GM18909 (cell line): Measurements from ENCODE around the gene ATRNL1.

Source experiments
- ATAC-seq: cut with Tn5 transposase; IDR thresholded peaks from one replicate; pipeline ENCODE4 v1.9.1; 2021; ENCODE audit warnings: mild to moderate bottlenecking; ENCODE audit not compliant: unreplicated experiment, poor library complexity

Gene ATRNL1

DNA sequence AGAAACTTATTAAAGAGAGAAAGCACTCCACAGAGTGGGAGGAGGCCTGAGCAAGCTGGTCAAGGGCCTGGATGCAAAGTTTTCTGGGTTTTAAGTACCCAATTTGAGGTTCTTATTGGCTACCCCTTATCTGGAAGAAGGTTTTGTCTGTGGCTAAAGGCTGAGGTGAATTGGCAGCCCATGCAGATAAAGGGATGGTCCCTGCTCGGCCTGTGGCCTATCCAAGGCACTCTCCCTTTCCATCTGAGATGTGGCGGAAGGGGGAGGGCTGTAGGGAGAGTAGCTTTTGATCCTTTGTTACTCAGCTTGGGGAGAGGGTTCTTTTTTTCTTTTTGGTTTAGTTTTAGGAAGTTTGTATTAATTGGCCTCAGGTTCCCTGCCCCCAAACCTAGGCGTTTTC, 465.1 kb downstream of the ATRNL1 start:
- no peak for ATAC-seq

DNA sequence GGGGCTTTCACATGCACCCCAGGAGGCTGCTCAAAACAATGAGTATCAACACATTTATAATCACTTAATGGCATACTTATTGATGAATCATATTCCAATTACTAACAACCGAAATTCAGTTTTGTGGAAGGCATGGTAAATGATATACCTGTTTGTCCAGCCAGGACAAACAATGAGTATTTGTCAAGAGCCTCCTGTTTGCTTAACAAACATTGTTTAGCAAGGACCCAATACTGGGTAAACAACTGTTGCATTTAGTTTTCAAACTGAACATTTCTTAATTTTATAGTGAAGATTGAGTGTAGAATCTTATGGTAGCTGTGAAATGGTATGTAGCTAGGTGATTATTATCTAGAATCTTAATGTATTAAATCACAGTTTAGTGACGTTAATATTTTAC, 473.7 kb downstream of the ATRNL1 start:
- no peak for ATAC-seq

DNA sequence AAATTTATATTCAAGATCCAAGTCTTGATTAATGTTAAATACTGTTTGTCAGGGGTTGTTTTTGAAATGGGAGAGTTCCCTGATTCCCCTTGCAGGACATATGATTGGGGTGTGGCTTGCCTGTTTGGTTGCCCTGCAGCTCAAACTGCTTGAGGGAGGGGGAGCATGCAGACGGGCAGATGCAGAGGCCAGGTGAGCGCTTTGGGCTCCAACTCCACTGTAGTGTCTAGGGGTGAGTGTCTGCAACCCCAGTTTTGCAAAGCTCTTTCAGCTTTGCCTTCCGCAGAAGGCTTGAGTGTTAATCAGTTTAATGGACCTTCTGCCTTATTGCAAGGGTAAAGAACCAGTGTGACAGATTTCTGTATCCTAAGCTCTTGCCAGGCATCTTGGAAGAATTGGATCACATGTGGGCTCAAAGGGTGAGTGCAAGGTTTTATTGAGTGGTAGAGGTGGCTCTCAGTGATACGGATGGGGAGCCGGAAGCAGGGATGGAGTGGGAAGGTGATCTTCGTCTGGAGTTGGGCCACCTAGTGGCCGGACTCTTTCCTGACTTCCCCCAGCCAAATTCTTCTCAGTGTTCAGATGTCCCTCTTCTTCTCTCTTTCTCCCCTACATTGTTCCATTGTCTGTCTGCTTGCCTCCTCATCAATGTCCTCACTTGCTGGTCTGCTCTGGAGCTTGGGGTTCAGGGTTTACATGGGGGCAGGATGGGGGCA, 479.7 kb downstream of the ATRNL1 start:
- no peak for ATAC-seq

DNA sequence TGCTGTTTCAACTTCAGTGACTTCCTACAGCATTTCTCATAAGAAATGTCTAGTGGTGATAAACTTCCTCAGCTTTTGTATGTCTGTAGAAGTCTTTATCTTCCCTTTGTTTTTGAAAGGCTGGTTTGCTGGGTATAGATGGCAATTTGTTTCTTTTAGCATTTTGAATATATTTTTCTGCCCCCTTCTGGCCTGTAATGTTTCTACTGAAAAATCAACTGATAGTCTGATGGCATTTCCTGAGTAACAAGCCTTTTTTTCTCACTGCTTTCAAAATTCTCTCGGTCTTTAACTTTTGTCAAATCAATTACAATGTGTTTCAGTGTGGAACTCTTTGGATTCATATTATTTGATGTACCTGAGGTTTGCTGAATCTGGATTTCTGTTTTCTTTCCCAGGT, 487.1 kb downstream of the ATRNL1 start:
- no peak for ATAC-seq

DNA sequence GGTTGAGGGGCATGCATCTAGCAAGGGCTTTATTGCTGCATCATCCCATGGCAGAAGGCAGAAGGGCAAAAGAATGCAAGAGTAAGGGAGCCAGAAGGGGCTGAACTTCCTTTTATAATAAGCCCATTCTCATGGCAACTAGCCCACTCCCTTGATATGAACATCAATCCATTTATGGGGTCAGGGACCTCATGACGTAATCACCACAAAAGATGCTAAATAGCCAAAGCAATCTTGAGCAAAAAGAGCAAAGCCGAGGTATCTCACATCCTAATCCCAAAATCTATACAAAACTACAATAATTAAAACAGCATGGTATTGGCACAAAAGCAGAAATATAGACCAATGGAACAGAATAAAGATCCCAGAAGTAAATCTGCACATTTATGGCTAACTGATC, 499.9 kb downstream of the ATRNL1 start:
- no peak for ATAC-seq

DNA sequence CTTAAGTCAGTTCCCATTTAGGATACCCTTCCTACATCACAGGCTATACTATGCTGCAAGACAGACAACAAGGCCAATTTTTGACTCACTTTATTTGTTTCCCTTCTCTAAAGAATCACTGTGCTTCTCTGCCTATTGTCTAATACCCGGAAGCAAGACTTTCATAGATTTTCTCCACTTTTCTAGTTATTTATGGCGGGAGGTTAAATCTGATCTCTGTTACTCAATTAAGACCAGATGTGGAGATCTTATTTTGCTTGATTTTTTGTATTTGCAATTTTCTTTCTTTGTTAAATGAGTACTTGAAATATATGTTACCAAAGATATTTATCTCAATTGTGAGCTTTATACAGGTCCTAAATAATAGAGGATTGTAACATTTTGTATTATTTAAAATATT, 511.5 kb downstream of the ATRNL1 start:
- no peak for ATAC-seq

DNA sequence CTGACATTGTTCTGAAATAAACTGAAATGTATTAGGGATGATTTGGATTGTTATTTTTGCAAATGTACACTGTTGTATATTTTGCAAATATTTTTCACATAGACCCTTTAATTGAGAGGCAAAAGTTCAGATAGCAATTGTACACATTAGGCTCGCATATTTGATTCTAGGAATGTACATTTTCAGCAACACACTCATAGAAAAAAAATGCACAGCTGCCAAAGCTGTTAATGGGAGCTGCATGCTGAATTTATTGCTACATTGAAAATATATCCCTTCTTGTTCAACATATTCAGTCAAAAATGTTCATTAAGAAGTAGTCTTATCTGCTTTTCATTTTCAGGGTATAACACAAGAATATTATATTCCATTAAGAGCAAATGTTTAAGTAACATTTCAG, 512.9 kb downstream of the ATRNL1 start:
- no peak for ATAC-seq

DNA sequence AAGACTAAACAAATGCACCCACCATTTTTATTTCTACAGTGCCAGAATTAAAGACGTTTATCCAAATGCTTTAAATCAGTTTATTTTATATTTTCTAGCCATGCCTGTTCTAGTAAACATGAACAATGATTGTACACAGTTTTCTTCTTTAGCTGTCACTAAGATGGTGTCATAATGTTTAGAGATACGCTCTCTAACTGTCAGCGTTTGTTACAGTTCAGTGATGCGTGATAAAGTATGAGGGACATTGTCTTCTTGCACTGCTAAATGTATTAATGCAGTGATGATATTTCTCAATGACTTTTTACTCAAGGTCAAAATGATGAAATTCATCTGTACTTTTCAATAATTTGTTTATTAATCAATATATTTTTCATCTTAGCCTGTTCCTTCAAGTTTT, 513.6 kb downstream of the ATRNL1 start:
- ATAC-seq, result no peak

DNA sequence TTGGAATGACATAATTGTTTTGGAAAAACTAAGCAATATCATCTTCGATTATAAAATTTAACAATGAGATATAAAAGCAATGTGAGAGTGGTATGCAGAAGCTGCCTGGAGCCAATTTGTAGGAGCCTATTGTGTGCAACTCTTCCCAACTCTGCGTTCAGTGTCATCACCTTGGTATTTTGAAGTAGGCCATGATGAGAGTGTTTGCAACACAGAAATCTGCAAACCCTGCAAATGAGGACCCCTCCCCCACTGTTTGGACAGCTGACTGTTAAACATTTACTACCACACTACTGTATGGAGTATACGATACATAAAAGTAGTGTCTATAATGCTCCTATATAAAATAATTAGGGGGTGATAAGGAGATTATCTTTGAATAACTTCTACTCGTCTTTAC, 531.3 kb downstream of the ATRNL1 start:
- ATAC-seq, result no peak

DNA sequence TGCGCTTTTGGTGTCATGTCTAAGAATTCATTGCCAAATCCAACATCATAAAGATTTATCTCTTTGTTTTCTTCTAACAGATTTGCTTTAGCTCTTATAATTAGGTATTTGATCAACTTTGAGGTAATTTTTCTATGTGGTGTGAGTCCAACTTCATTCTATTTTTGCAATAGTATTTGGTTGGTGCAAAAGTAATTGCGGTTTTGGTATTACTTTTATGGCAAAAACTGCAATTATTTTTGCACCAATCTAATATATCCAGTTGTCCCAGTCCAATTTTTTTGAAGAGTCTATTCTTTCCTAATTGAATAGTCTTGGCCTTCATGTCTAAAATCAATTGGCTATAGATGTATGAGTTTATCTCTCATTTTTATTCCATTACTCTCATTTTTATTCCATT, 535.5 kb downstream of the ATRNL1 start:
- no peak for ATAC-seq

DNA sequence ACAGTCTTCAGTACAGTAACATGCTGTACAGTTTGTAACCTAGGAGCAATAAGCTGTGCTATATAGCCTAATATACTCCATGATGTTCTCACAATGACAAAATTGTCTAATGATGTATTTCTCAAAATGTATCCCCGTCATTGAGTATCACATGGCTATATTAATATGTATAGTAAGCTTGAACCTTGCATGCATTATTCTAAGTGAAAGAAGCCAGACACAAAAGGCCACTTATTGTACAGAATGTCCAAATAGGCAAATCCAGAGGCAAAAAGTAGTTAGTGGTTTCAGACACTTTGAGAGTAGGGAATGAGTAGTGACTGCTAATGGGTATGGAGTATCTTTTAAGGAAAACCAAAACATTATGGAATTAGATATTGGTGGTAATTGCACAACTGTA, 545.1 kb downstream of the ATRNL1 start:
- no peak for ATAC-seq

DNA sequence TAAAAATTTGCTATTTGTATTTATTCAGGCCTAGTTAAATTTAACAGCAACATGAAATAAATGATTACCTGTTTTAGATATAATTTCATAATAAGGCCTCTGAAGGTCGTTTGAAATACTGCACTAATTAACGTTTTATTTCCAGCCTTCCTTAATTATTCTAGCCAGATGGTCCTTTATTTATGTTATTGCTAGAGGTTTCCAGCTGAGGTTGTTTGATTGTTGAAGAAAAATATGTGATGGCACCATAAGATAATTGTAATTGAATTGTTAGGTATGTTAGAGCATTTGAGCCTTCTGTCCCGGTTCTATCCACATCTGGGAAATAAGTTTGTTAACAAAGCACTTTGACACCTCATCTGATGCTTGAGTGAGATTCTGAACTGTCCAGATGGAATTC, 556.1 kb downstream of the ATRNL1 start:
- ATAC-seq, result no peak

DNA sequence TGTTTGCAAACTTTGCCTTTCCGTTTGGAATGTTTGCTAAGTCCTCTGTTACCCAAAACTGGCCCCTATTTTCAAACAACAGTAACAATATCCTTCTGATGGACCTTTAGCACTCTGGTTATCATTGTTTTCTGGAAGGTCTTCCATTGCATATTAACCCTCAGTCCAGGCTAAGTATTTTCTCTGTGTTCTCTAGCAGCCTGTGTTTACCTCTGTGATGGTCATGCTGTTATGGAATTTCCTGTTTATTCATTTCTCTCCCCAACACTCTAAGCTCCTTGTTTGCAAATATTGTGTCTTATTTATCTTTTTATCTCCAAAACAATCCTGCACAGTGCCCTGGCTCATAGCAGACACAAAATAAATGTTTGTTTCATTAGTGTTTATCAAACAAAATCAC, 560.3 kb downstream of the ATRNL1 start:
- ATAC-seq, result no peak

DNA sequence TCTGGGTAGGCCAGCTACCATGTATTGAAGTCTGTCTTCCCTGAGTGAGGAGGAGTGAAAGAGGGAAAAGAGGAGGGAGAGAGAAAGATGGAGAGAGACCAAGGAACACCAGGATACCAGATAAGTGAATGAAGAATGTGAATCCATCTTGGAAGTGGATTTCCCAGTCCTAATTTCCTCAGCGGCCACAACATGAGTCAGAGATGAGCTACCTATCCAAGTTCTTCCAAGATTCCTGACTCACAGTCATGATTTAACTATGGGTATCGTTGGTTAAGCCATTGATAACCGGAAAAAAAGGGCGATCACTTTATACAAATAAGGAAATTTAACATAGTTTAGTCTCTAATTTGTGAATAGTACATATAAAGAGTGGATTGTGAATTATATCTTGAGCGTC, 561.8 kb downstream of the ATRNL1 start:
- ATAC-seq, result no peak

DNA sequence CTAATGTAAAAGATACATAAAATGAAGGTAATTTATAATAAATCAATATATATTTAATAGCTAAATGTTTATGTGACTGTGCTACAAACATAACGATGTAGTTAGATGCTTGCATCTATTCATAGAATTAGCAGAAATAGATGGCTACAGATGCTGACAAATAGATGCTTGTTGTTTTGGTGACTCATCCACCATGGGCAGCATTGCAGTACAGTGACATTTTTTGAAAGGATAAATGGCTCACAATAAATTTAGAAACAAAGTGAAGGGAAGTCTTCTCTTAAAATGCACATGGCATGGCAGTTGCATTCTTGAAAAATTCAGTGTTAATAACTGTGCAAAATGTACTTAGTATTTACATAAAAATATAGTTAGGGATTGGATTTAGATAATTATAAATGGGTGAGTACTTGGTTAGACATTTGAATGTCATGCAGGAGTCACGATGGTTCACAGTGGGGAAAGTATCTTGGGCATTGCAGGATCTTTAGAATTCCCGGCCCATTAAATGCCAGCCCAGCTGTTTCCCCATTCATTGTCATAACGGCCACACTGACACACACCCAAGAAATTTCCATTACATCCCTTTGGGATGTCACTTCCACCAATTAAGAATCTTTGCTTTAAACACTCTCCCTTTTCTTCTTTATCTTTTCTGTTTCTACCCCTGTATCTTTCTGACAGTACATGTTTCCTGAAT, 564.1 kb downstream of the ATRNL1 start:
- no peak for ATAC-seq

DNA sequence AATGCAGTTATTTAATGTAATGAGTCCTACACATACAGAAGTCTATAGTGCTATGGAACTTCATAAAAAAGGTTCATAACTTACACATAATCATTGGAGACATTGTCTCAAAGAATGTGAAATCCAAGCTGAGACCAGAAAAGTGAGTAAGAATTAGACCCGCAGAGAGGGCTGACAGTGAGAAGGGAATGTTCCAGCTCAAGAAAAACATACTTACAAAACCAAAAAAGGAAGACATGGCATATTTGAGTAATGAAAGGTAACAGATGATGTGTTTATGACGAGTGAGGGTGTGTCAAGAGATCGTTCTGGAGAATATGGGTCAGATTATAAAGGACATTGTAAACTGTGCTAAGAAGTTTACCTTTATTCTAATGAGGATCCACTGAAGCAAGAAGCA, 566.5 kb downstream of the ATRNL1 start:
- ATAC-seq, result no peak

DNA sequence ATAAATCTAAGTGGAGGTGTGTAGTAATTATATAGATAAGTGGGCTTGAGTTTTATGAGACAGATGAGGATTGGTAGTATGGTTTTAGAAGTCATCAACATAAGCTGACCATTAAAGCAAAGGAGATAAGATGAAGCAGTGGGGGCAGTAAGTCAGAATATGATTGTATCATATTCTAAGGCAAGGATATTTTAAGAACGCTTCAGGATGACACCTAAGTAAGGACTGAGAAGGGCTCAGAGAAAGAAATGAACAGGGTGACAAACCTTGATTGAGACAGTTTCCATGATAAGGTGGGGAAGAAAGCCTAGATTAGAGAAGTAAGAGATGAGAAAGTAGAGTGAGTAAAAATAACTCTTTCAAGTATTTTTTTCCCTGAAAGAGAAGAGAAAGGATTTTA, 567.2 kb downstream of the ATRNL1 start:
- no peak for ATAC-seq

DNA sequence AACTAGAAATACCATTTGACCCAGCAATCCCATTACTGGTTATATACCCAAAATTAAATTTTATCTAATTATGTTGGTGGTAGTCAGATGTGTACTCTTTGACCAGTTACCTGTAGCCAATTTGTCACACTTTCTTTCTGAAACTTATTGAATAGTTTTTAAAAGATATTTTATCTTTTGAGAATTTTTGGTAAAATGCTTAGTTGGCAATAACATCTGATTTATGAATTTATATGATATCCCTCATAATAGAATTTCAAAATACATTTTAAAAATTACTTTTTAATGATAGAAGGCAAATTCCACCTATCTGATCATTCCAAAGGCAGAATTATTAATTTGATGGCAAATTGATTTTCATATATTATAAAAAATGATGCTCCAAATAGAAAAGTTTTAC, 569.3 kb downstream of the ATRNL1 start:
- no peak for ATAC-seq

DNA sequence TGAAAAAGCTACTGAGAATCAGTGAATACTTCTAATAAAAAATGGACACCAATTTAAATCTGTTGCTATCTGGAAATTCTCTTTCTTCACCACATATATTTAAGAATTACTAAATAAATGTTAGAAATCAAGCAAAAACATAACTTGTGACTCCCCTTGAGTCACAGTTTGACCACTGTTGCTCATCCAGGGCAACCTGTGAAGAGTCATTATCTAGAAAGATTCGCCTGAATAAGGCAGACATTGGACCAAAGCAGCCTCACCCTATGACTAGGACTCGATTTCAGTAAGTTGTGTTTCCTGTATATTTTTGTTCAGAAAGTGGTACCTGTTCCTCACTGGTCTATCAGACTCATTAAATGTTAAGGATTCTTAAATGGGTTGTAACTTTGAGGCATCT, 572.4 kb downstream of the ATRNL1 start:
- ATAC-seq, result no peak

DNA sequence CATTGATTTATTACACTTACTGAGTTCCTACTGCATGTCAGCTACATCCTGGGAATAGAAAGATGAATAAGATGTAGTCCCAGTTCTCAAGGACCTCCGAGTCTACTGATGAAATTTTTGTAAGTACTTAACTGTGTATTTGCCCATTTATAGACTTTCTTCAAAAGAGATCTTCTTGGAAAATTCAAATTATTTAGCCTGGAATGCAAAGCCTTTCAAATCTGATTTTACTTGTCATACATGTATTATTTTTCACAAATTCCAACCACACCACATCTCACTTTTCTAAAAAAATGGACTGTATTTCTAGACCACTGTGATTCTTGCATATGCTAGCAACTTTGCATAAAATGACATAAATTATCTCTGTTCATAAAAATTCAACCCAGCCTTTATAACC, 581.3 kb downstream of the ATRNL1 start:
- ATAC-seq, result no peak

DNA sequence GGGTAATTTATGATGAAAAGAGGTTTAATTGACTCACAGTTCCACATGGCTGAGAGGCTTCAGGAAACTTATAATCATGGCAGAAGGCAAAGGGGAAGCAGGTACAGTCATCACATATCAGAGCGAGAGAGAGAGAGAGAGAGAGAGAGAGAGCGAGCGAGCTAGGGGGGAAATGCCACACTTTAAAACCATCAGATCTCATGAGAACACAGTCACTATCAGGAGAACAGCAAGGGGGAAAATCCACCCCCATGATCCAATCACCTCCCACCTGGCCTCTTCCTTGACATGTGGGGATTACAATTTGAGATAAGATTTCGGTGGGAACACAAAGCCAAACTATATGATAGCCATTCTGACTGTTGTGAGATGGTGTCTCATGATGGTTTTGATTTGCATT, 603.6 kb downstream of the ATRNL1 start:
- no peak for ATAC-seq

DNA sequence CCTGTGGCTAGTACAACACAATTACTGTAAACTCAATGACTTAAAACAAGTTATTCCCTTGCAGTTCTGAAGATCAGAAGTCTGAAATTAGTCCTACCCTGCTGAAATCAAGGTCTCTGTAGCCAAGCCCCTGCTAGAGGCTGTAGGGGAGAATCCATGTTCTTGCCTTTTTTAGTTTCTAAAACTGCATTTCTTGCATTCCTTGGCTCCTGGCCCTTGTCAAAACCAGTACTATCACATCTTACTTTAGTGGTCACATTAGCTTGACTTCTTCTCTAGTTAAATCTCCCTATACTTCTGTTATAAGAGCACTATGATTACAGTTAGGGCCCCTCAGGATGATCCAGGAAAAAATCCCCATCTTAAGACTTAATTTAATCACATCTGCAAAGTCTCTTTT, 612.9 kb downstream of the ATRNL1 start:
- no peak for ATAC-seq
